Neural progenitor cell (in vitro differentiated cells): ENCODE data around the gene UROD.

Experiments used
- EZH2 ChIP-seq: fragments of 200-600 bp; sonication (generic); IDR thresholded peaks from 2 replicates; pipeline ENCODE4 v1.6.1; 2017; ENCODE audit warnings: antibody characterized with exemption, mild to moderate bottlenecking, moderate library complexity
- EZH2phosphoT487 ChIP-seq: fragments of 200-600 bp; sonication (generic); IDR thresholded peaks from 2 replicates; pipeline ENCODE4 v1.6.1; 2017; ENCODE audit warnings: antibody characterized with exemption
- TF ChIP-seq, protein P1 (sequence below): fragments of 200-600 bp; sonication (generic); IDR thresholded peaks from 2 replicates; pipeline ENCODE4 v1.5.1; 2017; ENCODE audit warnings: antibody characterized with exemption, mild to moderate bottlenecking

DNA sequence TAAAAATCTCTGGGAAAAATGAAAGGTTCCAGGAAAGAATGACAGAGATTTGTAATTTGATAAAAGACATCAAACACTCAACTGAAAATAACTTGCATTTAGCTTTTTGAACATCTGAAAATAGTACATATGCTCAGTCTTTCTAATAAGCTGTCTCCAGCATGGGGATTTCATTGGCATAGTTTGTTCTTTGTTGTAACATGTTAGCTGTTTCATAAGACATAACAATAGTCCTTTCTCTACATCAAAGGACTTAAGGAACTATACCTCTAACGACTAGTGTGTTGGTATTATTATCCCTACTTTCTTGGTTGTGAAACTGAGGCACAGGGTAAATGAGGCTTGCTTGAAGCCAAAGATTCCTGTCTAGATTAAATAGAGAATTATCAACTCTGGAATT lies 47.7 kb upstream of the UROD start:
- TF ChIP-seq, protein P1, sequence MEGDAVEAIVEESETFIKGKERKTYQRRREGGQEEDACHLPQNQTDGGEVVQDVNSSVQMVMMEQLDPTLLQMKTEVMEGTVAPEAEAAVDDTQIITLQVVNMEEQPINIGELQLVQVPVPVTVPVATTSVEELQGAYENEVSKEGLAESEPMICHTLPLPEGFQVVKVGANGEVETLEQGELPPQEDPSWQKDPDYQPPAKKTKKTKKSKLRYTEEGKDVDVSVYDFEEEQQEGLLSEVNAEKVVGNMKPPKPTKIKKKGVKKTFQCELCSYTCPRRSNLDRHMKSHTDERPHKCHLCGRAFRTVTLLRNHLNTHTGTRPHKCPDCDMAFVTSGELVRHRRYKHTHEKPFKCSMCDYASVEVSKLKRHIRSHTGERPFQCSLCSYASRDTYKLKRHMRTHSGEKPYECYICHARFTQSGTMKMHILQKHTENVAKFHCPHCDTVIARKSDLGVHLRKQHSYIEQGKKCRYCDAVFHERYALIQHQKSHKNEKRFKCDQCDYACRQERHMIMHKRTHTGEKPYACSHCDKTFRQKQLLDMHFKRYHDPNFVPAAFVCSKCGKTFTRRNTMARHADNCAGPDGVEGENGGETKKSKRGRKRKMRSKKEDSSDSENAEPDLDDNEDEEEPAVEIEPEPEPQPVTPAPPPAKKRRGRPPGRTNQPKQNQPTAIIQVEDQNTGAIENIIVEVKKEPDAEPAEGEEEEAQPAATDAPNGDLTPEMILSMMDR, result no peak
- no peak for TF ChIP-seq EZH2
- no peak for TF ChIP-seq EZH2phosphoT487
